GM13977 (cell line): ENCODE data around the gene CYB561D1.

Source experiments
- DNase-seq: peaks from one replicate; pipeline ENCODE4 v3.0.0; 2012; ENCODE audit warnings: low spot score
- in situ Hi-C: fragments of 300-500 bp; cut with MboI; formaldehyde crosslinking; loops from one replicate; pipeline ENCODE4 v1.12.0; 2022; ENCODE audit warnings: low sequenced_read_pairs, low pct_unique_long_range_greater_than_20kb, mixed read lengths, inconsistent platforms; ENCODE audit not compliant: unreplicated experiment
- TF ChIP-seq, protein P1 (sequence below): IDR thresholded peaks from 2 replicates; pipeline ENCODE4 v1.5.1; 2012; ENCODE audit warnings: mild to moderate bottlenecking, control low read depth; ENCODE audit not compliant: insufficient read depth; ENCODE audit errors: extremely low read depth, missing control alignments

The CYB561D1 gene

DNA sequence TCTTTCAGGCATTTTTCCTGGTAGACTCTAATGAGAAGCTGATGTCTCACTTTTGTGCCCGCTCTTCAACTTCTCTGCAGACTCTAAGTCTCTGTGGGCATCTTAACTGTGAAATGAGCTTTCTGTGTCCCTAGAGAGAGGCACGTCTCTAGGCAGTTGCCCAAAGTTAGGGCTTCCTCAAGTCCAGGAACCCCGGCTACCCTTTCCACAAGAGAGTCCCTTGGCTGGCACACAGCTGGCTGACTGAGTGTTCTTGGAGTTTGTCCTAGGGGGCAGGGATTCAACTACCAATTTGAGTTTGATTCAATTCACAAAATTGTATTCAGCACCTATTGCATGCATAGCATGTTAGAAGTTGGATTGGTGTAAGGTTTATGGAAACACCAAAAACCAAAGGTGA is 47.2 kb downstream of the CYB561D1 start:
- in situ Hi-C loops: loop anchor here (10.0 to 25.0 kb wide), 2 partner anchors 234 to 446 kb away; partner anchors contain the start of gene AHCYL1
- TF ChIP-seq, protein P1, sequence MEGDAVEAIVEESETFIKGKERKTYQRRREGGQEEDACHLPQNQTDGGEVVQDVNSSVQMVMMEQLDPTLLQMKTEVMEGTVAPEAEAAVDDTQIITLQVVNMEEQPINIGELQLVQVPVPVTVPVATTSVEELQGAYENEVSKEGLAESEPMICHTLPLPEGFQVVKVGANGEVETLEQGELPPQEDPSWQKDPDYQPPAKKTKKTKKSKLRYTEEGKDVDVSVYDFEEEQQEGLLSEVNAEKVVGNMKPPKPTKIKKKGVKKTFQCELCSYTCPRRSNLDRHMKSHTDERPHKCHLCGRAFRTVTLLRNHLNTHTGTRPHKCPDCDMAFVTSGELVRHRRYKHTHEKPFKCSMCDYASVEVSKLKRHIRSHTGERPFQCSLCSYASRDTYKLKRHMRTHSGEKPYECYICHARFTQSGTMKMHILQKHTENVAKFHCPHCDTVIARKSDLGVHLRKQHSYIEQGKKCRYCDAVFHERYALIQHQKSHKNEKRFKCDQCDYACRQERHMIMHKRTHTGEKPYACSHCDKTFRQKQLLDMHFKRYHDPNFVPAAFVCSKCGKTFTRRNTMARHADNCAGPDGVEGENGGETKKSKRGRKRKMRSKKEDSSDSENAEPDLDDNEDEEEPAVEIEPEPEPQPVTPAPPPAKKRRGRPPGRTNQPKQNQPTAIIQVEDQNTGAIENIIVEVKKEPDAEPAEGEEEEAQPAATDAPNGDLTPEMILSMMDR: no peak
- peak; percentile 2 for DNase-seq

DNA sequence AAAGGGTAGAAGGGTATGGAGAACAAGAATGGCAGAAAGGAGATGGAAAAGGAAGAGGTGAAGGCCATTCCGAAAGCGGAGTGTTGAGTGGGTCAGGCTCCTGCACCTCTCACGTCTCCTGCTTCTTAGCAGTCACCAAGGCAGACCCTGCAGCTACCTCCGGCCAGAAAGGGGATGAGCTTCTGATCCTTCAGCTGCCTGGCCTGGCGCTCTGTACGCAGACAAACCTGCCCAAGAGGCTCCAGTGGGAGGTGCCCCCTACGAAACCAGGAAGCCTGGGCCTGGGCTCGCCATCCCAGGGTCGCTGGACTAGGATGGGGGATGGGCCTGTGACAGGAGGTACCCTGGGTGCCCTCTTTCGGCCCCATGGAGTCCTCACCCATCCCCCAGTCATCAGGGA is 48.8 kb downstream of the CYB561D1 start:
- in situ Hi-C loops: loop anchor here (10.0 to 25.0 kb wide), 2 partner anchors 232 to 445 kb away; partner anchors contain the start of gene AHCYL1
- peak; percentile 4 for DNase-seq
- TF ChIP-seq, protein P1: no peak

DNA sequence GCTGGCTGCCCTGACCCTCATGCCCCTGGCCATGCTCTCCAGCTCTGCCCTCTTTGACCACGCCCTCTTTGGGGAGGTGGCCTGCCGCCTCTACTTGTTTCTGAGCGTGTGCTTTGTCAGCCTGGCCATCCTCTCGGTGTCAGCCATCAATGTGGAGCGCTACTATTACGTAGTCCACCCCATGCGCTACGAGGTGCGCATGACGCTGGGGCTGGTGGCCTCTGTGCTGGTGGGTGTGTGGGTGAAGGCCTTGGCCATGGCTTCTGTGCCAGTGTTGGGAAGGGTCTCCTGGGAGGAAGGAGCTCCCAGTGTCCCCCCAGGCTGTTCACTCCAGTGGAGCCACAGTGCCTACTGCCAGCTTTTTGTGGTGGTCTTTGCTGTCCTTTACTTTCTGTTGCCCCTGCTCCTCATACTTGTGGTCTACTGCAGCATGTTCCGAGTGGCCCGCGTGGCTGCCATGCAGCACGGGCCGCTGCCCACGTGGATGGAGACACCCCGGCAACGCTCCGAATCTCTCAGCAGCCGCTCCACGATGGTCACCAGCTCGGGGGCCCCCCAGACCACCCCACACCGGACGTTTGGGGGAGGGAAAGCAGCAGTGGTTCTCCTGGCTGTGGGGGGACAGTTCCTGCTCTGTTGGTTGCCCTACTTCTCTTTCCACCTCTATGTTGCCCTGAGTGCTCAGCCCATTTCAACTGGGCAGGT is 49.5 kb downstream of the CYB561D1 start:
- DNase-seq: peak; percentile 4
- in situ Hi-C loops: loop anchor here (10.0 to 25.0 kb wide), 2 partner anchors 231 to 444 kb away; partner anchors contain the start of gene AHCYL1
- TF ChIP-seq, protein P1: no peak

DNA sequence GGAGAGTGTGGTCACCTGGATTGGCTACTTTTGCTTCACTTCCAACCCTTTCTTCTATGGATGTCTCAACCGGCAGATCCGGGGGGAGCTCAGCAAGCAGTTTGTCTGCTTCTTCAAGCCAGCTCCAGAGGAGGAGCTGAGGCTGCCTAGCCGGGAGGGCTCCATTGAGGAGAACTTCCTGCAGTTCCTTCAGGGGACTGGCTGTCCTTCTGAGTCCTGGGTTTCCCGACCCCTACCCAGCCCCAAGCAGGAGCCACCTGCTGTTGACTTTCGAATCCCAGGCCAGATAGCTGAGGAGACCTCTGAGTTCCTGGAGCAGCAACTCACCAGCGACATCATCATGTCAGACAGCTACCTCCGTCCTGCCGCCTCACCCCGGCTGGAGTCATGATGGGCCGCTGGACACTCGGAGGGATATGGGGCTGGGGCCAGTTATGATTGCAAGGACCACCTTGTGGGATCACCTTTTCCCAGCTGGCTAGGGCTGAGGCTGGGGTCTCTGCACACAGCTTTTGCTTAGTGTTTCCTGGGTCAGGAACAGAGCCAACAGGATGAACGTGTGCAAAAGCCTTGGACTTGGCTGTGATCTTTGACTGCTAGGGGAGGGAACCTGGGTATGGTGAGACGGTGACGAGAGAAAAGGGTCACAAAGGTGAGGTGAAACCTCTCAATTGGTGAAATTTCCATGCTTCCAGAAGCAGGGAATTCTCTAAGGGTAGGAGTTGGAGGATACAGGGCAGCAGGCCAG is 50.3 kb downstream of the CYB561D1 start:
- in situ Hi-C loops: loop anchor here (10.0 to 25.0 kb wide), 2 partner anchors 231 to 443 kb away; partner anchors contain the start of gene AHCYL1
- TF ChIP-seq, protein P1: no peak
- peak; percentile 3 for DNase-seq

DNA sequence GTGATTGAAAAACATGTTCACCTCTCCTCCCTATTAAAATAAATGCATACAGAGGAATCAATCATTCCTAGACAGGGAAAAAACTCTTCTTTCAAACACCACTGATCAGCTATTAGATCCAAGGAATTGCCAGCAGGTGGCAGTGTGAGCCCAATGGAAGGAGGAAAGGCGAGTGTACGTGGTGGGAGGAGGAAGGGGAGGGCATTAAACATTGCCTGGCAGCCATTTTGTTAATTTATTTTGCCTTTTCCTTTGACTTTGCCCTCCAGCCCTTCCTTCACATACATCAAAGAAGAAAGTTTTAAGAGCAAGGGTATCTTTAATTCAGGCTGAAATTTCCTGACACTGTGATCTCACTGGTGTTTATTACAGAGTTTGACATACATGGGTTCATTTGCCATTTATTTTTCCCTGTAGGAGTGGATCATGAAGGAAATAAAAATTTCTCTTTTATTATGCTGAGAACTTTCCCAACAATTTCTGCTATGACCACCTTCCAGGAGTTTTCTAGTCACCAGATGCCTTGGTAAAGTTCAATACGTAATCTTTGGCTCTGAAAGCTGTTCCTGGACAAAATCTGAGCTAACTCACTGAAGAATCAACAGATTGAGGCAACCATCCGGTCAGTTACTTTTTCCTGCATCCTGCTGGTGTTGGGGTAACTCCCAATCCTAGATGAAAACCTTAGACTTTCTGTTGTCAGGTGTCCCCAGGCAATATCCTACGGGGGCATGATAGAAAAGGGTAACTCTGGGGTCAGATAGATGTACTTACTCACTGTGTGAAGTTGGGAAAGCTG is 52.6 kb downstream of the CYB561D1 start:
- in situ Hi-C loops: loop anchor here (5.0 to 25.0 kb wide), 3 partner anchors 86 to 441 kb away; partner anchors contain the start of gene AHCYL1
- TF ChIP-seq, protein P1: peak; percentile 79
- peak; percentile 95 for DNase-seq
